A549 (cell line): ENCODE results near the gene ABCB7. TPM values are rescaled to one million over a fixed set of nuclear protein-coding genes. Genes with fewer than 3 reads are reported as not detected.
A peak's percentile ranks its signal among the peaks of the same experiment; 100 is the strongest.

Experiments used
- ATAC-seq, 2 experiments: fragments of 200-7000 bp in 1 of 2; fragments of >200 bp in 1 of 2; cut with Nextera tagmentation in 1 of 2; cut with Tn5 transposase in 1 of 2; 3 replicates each; pipeline versions ENCODE4 v1.8.0 to v1.9.1; 2018 to 2020; ENCODE audit warnings: mild to moderate bottlenecking in 1 of 2, moderate library complexity in 1 of 2
- CTCF ChIA-PET: fragments of 300-600 bp; sonication (Branson Sonifier 250); formaldehyde crosslinking; extraction: SDS; loops from one replicate; lab custom pipeline; 2021; ENCODE audit warnings: antibody characterized with exemption, inconsistent platforms; lab: Yijun Ruan, JAX
- POLR2A ChIA-PET: fragments of 350-600 bp; formaldehyde crosslinking; extraction: SDS; loops from one replicate; lab custom pipeline; 2021; ENCODE audit warnings: antibody characterized with exemption, inconsistent platforms; lab: Yijun Ruan, JAX
- DNase-seq, 2 experiments: peaks; one replicate each; pipeline versions ENCODE4 v3.0.0 to v3.0.0-alpha.2; 2011 to 2016; ENCODE audit warnings: low read depth in 1 of 2, low spot score in 1 of 2
- FAIRE-seq: peaks from 2 replicates; lab custom pipeline; 2011; peaks lifted over from hg19 to GRCh38; lab: Jason Lieb, UNC
- H3K27ac ChIP-seq, 2 experiments: fragments of >200 bp; sonication (Bioruptor Twin); formaldehyde crosslinking; 3 replicates each; pipeline ENCODE4 v1.5.1; 2016 to 2017
- H3K4me1 ChIP-seq: fragments of >200 bp; sonication (Bioruptor Twin); formaldehyde crosslinking; 3 replicates; pipeline ENCODE4 v1.6.1; 2016
- H3K4me2 ChIP-seq: fragments of >200 bp; sonication (Bioruptor Twin); formaldehyde crosslinking; 3 replicates; pipeline ENCODE4 v1.6.1; 2016
- H3K4me3 ChIP-seq: fragments of >200 bp; sonication (Bioruptor Twin); formaldehyde crosslinking; 3 replicates; pipeline ENCODE4 v1.5.1; 2016
- H3K9me3 ChIP-seq: fragments of >200 bp; sonication (Bioruptor Twin); formaldehyde crosslinking; 3 replicates; pipeline ENCODE4 v1.6.1; 2016
- BHLHE40 ChIP-seq: IDR thresholded peaks from 2 replicates; pipeline ENCODE4 v1.6.1; 2012; ENCODE audit warnings: low read depth, low read length, inconsistent platforms
- CBX2 ChIP-seq: fragments of 200-600 bp; sonication (generic); IDR thresholded peaks from 2 replicates; pipeline ENCODE4 v1.6.1; 2016; ENCODE audit warnings: low read depth, mild to moderate bottlenecking, borderline replicate concordance
- CEBPB ChIP-seq, 2 experiments: fragments of >200 bp in 1 of 2; sonication (Bioruptor Twin) in 1 of 2; formaldehyde crosslinking in 1 of 2; IDR thresholded peaks; 2 replicates each; pipeline ENCODE4 v1.6.1; 2012 to 2016
- CHD4 ChIP-seq: fragments of 200-600 bp; sonication (generic); IDR thresholded peaks from 2 replicates; pipeline ENCODE4 v1.6.1; 2016; ENCODE audit warnings: antibody characterized with exemption, mild to moderate bottlenecking, borderline replicate concordance
- EHMT2 ChIP-seq: fragments of 200-600 bp; sonication (generic); IDR thresholded peaks from 2 replicates; pipeline ENCODE4 v1.6.1; 2016; ENCODE audit warnings: antibody characterized with exemption, low read depth, mild to moderate bottlenecking, moderate library complexity
- EP300 ChIP-seq, 2 experiments: fragments of >200 bp; sonication (Bioruptor Twin); formaldehyde crosslinking; IDR thresholded peaks; 2 replicates in 1 of 2; 3 replicates in 1 of 2; pipeline ENCODE4 v1.6.1; 2016 to 2017
- ESRRA ChIP-seq: fragments of 150-350 bp; IDR thresholded peaks from 2 replicates; pipeline ENCODE4 v1.6.1; 2014; ENCODE audit warnings: mild to moderate bottlenecking, low read length, borderline replicate concordance
- FOSL2 ChIP-seq, 2 experiments: fragments of 450-650 bp in 1 of 2; fragments of >200 bp in 1 of 2; sonication (Bioruptor Twin) in 1 of 2; formaldehyde crosslinking; IDR thresholded peaks; 2 replicates each; pipeline versions ENCODE4 v1.5.0 to v1.6.1; 2016 to 2020; ENCODE audit warnings: mild to moderate bottlenecking in 1 of 2, moderate library complexity in 1 of 2
- FOXS1 ChIP-seq: fragments of 250-450 bp; sonication (Bioruptor Pico); IDR thresholded peaks from 2 replicates; pipeline ENCODE4 v1.5.0; 2020; ENCODE audit warnings: mild to moderate bottlenecking, moderate library complexity
- HDAC2 ChIP-seq: fragments of 200-600 bp; sonication (generic); IDR thresholded peaks from 2 replicates; pipeline ENCODE4 v1.6.1; 2016
- HES2 ChIP-seq: fragments of >200 bp; sonication (Bioruptor Twin); formaldehyde crosslinking; IDR thresholded peaks from 2 replicates; pipeline ENCODE4 v1.6.1; 2016
- HEYL ChIP-seq: fragments of 250-450 bp; sonication (Bioruptor Pico); IDR thresholded peaks from 2 replicates; pipeline ENCODE4 v1.8.0; 2021; ENCODE audit warnings: mild to moderate bottlenecking, moderate library complexity
- HOXB5 ChIP-seq: fragments of 250-450 bp; sonication (Bioruptor Pico); IDR thresholded peaks from 2 replicates; pipeline ENCODE4 v1.5.0; 2020; ENCODE audit warnings: mild to moderate bottlenecking, moderate library complexity
- KDM1A ChIP-seq: fragments of 200-600 bp; sonication (generic); IDR thresholded peaks from 2 replicates; pipeline ENCODE4 v1.6.1; 2016; ENCODE audit warnings: low read depth, mild to moderate bottlenecking
- MAZ ChIP-seq: fragments of 150-350 bp; IDR thresholded peaks from 2 replicates; pipeline ENCODE4 v1.6.1; 2014; ENCODE audit warnings: antibody characterized with exemption, low read depth, low read length, borderline replicate concordance
- MYC ChIP-seq: IDR thresholded peaks from 2 replicates; pipeline ENCODE4 v1.6.1; 2012; ENCODE audit warnings: mild to moderate bottlenecking, inconsistent platforms, low read length, improper control_type of control experiment, borderline replicate concordance
- NR3C1 ChIP-seq: fragments of >200 bp; sonication (Bioruptor Twin); formaldehyde crosslinking; IDR thresholded peaks from 3 replicates; pipeline ENCODE4 v1.6.1; 2017
- POLR2A ChIP-seq: IDR thresholded peaks from 2 replicates; pipeline ENCODE4 v1.6.1; 2012; ENCODE audit warnings: mild to moderate bottlenecking, low read length
- POLR2AphosphoS2 ChIP-seq: conservative IDR thresholded peaks from 2 replicates; pipeline ENCODE4 v1.6.1; 2012; ENCODE audit warnings: low read length, improper control_type of control experiment, inconsistent platforms
- RCOR1 ChIP-seq: fragments of 150-350 bp; IDR thresholded peaks from 2 replicates; pipeline ENCODE4 v1.6.1; 2014; ENCODE audit warnings: antibody characterized with exemption, low read length, low read depth
- REST ChIP-seq: fragments of 200-600 bp; sonication (generic); IDR thresholded peaks from 2 replicates; pipeline ENCODE4 v1.6.1; 2016; ENCODE audit warnings: antibody characterized with exemption, mild to moderate bottlenecking, moderate library complexity
- RFX5 ChIP-seq: fragments of 450-650 bp; IDR thresholded peaks from 2 replicates; pipeline ENCODE4 v1.7.1; 2014; ENCODE audit warnings: antibody characterized with exemption, mild to moderate bottlenecking, moderate library complexity
- RNF2 ChIP-seq: fragments of 200-600 bp; sonication (generic); IDR thresholded peaks from 2 replicates; pipeline ENCODE4 v1.6.1; 2016; ENCODE audit warnings: low read depth, mild to moderate bottlenecking, antibody characterized with exemption, moderate library complexity, borderline replicate concordance
- SMC3 ChIP-seq: fragments of >200 bp; sonication (Bioruptor Twin); formaldehyde crosslinking; IDR thresholded peaks from 3 replicates; pipeline ENCODE4 v1.6.1; 2018; ENCODE audit warnings: inconsistent platforms
- TP53 ChIP-seq: fragments of 250-450 bp; sonication (Bioruptor Pico); IDR thresholded peaks from 2 replicates; pipeline ENCODE4 v1.5.0; 2021; ENCODE audit warnings: mild to moderate bottlenecking, moderate library complexity
- USF2 ChIP-seq: fragments of 450-650 bp; IDR thresholded peaks from 2 replicates; pipeline ENCODE4 v1.6.1; 2014; ENCODE audit warnings: antibody characterized with exemption
- ZC3H11A ChIP-seq: fragments of 450-650 bp; IDR thresholded peaks from 2 replicates; pipeline ENCODE4 v1.6.1; 2014; ENCODE audit warnings: antibody characterized with exemption, mild to moderate bottlenecking
- ZFP36 ChIP-seq: fragments of 450-650 bp; IDR thresholded peaks from 2 replicates; pipeline ENCODE4 v1.6.1; 2014; ENCODE audit warnings: borderline replicate concordance; ENCODE audit not compliant: partially characterized antibody
- ZNF302 ChIP-seq: fragments of 250-450 bp; sonication (Bioruptor Pico); IDR thresholded peaks from 2 replicates; pipeline ENCODE4 v1.9.0; 2021; ENCODE audit warnings: inconsistent platforms, mild to moderate bottlenecking, moderate library complexity
- WGBS: methylation state at CpG from one replicate; pipeline ENCODE4 v1.1.6; 2017; ENCODE audit errors: missing lambda C conversion rate; 5-methylcytosine and 5-hydroxymethylcytosine counted together
- polyA plus RNA-seq, 4 experiments: library from polyadenylated mRNA; depleted of rRNA in 3 of 4; stranded (reverse); fragments of >200 nt; fragmentation: RNase III in 1 of 4; extraction: RNeasy Plus Mini Kit Qiagen cat#74134 plus additional on column Dnase treatment in 1 of 4; gene quantifications; 2 replicates in 3 of 4; 3 replicates in 1 of 4; pipeline ENCODE4 v1.2.3, GENCODE V29; 2011 to 2017
- TF ChIP-seq, protein P1 (sequence below): fragments of 150-350 bp; IDR thresholded peaks from 2 replicates; pipeline ENCODE4 v1.6.1; 2014; ENCODE audit warnings: low read depth, mild to moderate bottlenecking, low read length
- TF ChIP-seq, protein P2 (sequence below): IDR thresholded peaks from 2 replicates; pipeline ENCODE4 v1.6.1; 2012
- TF ChIP-seq, protein P3 (sequence below): fragments of 250-450 bp; sonication (Bioruptor Pico); IDR thresholded peaks from 2 replicates; pipeline ENCODE4 v1.5.0; 2021; ENCODE audit warnings: mild to moderate bottlenecking, moderate library complexity, borderline replicate concordance

The ABCB7 gene
- polyA plus RNA-seq, 2 of the 4 experiments (the other 2 are of a cell fraction): 20.3 to 41.8 TPM

DNA sequence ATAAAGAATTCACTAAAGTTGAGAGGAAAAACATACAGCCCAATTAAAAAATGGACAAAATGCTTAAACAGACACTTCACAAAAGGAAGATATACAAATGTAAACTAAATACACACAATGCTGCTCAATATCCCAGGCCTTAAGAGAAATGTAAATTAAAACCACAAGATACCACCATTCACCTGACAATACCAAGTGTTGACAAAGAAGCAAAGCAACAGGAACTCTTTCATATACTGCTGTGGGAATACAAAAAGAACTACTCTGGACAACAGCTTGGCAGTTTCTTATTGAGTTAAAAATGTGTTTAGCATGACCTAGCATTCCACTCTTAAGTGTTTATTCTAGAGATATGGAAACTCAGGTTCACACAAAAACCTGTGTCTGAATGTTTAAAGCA, 71.3 kb downstream of the ABCB7 start:
- FAIRE-seq: peak; percentile 88
- Histone ChIP-seq H3K27ac (no peak overlapping the region), H3K4me3 (no peak overlapping the region), H3K9me3 (no peaks in the 10 kb centered on the region), H3K4me2 (no peak overlapping the region), H3K4me1 (no peaks in the 10 kb centered on the region)
- no peak for ATAC-seq
- ChIA-PET CTCF (no interaction called here), POLR2A (no interaction called here)
- no peak for DNase-seq
- TF ChIP-seq, protein P1, sequence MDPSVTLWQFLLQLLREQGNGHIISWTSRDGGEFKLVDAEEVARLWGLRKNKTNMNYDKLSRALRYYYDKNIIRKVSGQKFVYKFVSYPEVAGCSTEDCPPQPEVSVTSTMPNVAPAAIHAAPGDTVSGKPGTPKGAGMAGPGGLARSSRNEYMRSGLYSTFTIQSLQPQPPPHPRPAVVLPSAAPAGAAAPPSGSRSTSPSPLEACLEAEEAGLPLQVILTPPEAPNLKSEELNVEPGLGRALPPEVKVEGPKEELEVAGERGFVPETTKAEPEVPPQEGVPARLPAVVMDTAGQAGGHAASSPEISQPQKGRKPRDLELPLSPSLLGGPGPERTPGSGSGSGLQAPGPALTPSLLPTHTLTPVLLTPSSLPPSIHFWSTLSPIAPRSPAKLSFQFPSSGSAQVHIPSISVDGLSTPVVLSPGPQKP: no peak
- TF ChIP-seq KDM1A: no peak
- TF ChIP-seq CEBPB (IDR thresholded peaks at IDR 0.05): no peak
- no peak for TF ChIP-seq MYC
- TF ChIP-seq REST: no peak
- TF ChIP-seq TP53: no peak
- TF ChIP-seq, protein P2, sequence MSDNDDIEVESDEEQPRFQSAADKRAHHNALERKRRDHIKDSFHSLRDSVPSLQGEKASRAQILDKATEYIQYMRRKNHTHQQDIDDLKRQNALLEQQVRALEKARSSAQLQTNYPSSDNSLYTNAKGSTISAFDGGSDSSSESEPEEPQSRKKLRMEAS: no peak
- TF ChIP-seq USF2: no peak
- TF ChIP-seq FOSL2 (IDR thresholded peaks at IDR 0.05): no peak
- TF ChIP-seq FOSL2 (CRISPR knock-in tag; IDR thresholded peaks at IDR 0.05): no peak
- no peak for TF ChIP-seq CBX2
- no peak for TF ChIP-seq HEYL (CRISPR knock-in tag)
- TF ChIP-seq POLR2A: no peak
- TF ChIP-seq SMC3: no peak
- no peak for TF ChIP-seq ESRRA
- TF ChIP-seq NR3C1: no peak
- no peak for TF ChIP-seq ZNF302
- TF ChIP-seq HOXB5: no peak
- no peak for TF ChIP-seq MAZ
- TF ChIP-seq RFX5: no peak

- ChIA-PET CTCF (no interaction called here), POLR2A (no interaction called here)
- no peaks in the 10 kb centered on the region for H3K9me3 ChIP-seq
- H3K4me3 ChIP-seq: no peak overlapping the region
- H3K27ac ChIP-seq: no peak overlapping the region
- no peak overlapping the region for H3K4me2 ChIP-seq
- no peaks in the 10 kb centered on the region for H3K4me1 ChIP-seq
- 93% methylated on average over 1 of the region's 1 CpG for WGBS
- no peak for ATAC-seq
- no peak for DNase-seq
- FAIRE-seq: no peak
- no peak for TF ChIP-seq HES2
- TF ChIP-seq EHMT2: no peak
- no peak for TF ChIP-seq ZFP36
- TF ChIP-seq, protein P3, sequence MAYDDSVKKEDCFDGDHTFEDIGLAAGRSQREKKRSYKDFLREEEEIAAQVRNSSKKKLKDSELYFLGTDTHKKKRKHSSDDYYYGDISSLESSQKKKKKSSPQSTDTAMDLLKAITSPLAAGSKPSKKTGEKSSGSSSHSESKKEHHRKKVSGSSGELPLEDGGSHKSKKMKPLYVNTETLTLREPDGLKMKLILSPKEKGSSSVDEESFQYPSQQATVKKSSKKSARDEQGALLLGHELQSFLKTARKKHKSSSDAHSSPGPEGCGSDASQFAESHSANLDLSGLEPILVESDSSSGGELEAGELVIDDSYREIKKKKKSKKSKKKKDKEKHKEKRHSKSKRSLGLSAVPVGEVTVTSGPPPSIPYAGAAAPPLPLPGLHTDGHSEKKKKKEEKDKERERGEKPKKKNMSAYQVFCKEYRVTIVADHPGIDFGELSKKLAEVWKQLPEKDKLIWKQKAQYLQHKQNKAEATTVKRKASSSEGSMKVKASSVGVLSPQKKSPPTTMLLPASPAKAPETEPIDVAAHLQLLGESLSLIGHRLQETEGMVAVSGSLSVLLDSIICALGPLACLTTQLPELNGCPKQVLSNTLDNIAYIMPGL (CRISPR knock-in tag): no peak
- no peak for TF ChIP-seq POLR2AphosphoS2
- TF ChIP-seq HOXB5: no peak
- no peak for TF ChIP-seq CHD4
- no peak for TF ChIP-seq RCOR1
- TF ChIP-seq TP53: no peak
- no peak for TF ChIP-seq ZC3H11A
- TF ChIP-seq EP300 (IDR thresholded peaks at IDR 0.05): no peak
- no peak for TF ChIP-seq FOXS1 (CRISPR knock-in tag)
- no peak for TF ChIP-seq HDAC2
- no peak for TF ChIP-seq BHLHE40
- TF ChIP-seq USF2: no peak
- TF ChIP-seq RNF2: no peak
Measured at GRCh38 chrX:75076429-75076828, 79.7 kb downstream of the ABCB7 start.
